Astrocyte (in vitro differentiated cells and primary cell): Measurements from ENCODE around the gene PIK3R1. TPM values are rescaled to one million over a fixed set of nuclear protein-coding genes. Genes with fewer than 3 reads are reported as not detected.
"Not testable (repeated sequence)": the region's sequence is repeated elsewhere in the genome, so short reads cannot be mapped to it uniquely, and the experiment has no call there.

Experiments
- DNase-seq: peaks from one replicate; pipeline ENCODE4 v3.0.0-alpha.2; 2010; ENCODE audit warnings: low read depth
- FAIRE-seq: peaks from 2 replicates; lab custom pipeline; 2011; peaks lifted over from hg19 to GRCh38; lab: Jason Lieb, UNC
- H2AFZ ChIP-seq: 2 replicates; pipeline ENCODE4 v1.6.0; 2012; ENCODE audit warnings: low read depth, low read length, inconsistent platforms
- H3K27ac ChIP-seq: 2 replicates; pipeline ENCODE4 v1.5.1; 2011; ENCODE audit warnings: low read depth, low read length, inconsistent platforms
- H3K27me3 ChIP-seq: 2 replicates; pipeline ENCODE4 v1.6.0; 2011; ENCODE audit warnings: low read length, inconsistent platforms; ENCODE audit not compliant: insufficient read depth
- H3K36me3 ChIP-seq: 2 replicates; pipeline ENCODE4 v1.5.1; 2011; ENCODE audit warnings: low read length, inconsistent platforms; ENCODE audit not compliant: insufficient read depth
- H3K4me1 ChIP-seq: 2 replicates; pipeline ENCODE4 v1.5.1; 2011; ENCODE audit warnings: low read length, inconsistent platforms; ENCODE audit not compliant: insufficient read depth
- H3K4me2 ChIP-seq: 2 replicates; pipeline ENCODE4 v1.6.0; 2012; ENCODE audit warnings: low read length, inconsistent platforms
- H3K4me3 ChIP-seq: 2 replicates; pipeline ENCODE4 v1.5.1; 2011; ENCODE audit warnings: low read depth, mild to moderate bottlenecking, low read length, inconsistent platforms; ENCODE audit not compliant: insufficient read depth
- H3K79me2 ChIP-seq: 2 replicates; pipeline ENCODE4 v1.6.0; 2012; ENCODE audit warnings: mild to moderate bottlenecking, low read length, inconsistent platforms; ENCODE audit not compliant: insufficient read depth
- H3K9ac ChIP-seq: 2 replicates; pipeline ENCODE4 v1.6.0; 2012; ENCODE audit warnings: mild to moderate bottlenecking, low read length, inconsistent platforms
- H3K9me3 ChIP-seq: 2 replicates; pipeline ENCODE4 v1.5.1; 2012; ENCODE audit warnings: low read depth, mild to moderate bottlenecking, low read length, inconsistent platforms; ENCODE audit not compliant: insufficient read depth
- H4K20me1 ChIP-seq: 2 replicates; pipeline ENCODE4 v1.6.0; 2012; ENCODE audit warnings: low read length, inconsistent platforms; ENCODE audit not compliant: insufficient read depth
- H3K27ac Mint-ChIP-seq: one replicate; pipeline ENCODE4 v1.8.0; 2021; ENCODE audit warnings: mild to moderate bottlenecking, mixed read lengths; ENCODE audit not compliant: unreplicated experiment
- H3K27me3 Mint-ChIP-seq: one replicate; pipeline ENCODE4 v1.8.0; 2021; ENCODE audit warnings: low read depth, mixed read lengths; ENCODE audit not compliant: unreplicated experiment
- H3K36me3 Mint-ChIP-seq: one replicate; pipeline ENCODE4 v1.8.0; 2021; ENCODE audit warnings: low read depth, mixed read lengths; ENCODE audit not compliant: unreplicated experiment
- H3K4me1 Mint-ChIP-seq: one replicate; pipeline ENCODE4 v1.8.0; 2021; ENCODE audit warnings: low read depth, mixed read lengths; ENCODE audit not compliant: unreplicated experiment
- H3K4me3 Mint-ChIP-seq: one replicate; pipeline ENCODE4 v1.8.0; 2021; ENCODE audit warnings: mild to moderate bottlenecking, moderate library complexity, mixed read lengths; ENCODE audit not compliant: unreplicated experiment
- H3K9me3 Mint-ChIP-seq: one replicate; pipeline ENCODE4 v1.8.0; 2021; ENCODE audit warnings: mild to moderate bottlenecking, mixed read lengths; ENCODE audit not compliant: unreplicated experiment
- CTCF ChIP-seq: IDR thresholded peaks from 2 replicates; pipeline ENCODE4 v1.5.1; 2011; ENCODE audit warnings: low read depth, mild to moderate bottlenecking, inconsistent platforms, low read length, moderate library complexity; ENCODE audit not compliant: insufficient read depth
- EZH2 ChIP-seq: IDR thresholded peaks from 2 replicates; pipeline ENCODE4 v1.6.1; 2012; ENCODE audit warnings: mild to moderate bottlenecking, low read length, inconsistent platforms; ENCODE audit not compliant: insufficient read depth
- total RNA-seq: library from RNA; stranded (reverse); gene quantifications from 2 replicates; pipeline ENCODE4 v1.2.1, GENCODE V29; 2021

The PIK3R1 gene
- total RNA-seq, 1 donor from 2014 or later: 25.7 TPM

GRCh38 chr5:68200288-68200687 is 15.3 kb upstream of the PIK3R1 start:
- Mint-ChIP-seq H3K9me3 (no peaks in the 10 kb centered on the region), H3K4me1 (no peaks in the 10 kb centered on the region), H3K4me3 (no peak overlapping the region), H3K27ac (no peak overlapping the region), H3K27me3 (peaks cover 2% of the 10 kb centered on the region), H3K36me3 (no peaks in the 10 kb centered on the region)
- no peaks in the 10 kb centered on the region for H3K36me3 ChIP-seq
- H3K27ac ChIP-seq: no peak overlapping the region
- H3K27me3 ChIP-seq: no peaks in the 10 kb centered on the region
- no peaks in the 10 kb centered on the region for H3K9me3 ChIP-seq
- no peaks in the 10 kb centered on the region for H3K79me2 ChIP-seq
- H2AFZ ChIP-seq: no peak overlapping the region
- DNase-seq: no peak
- FAIRE-seq: no peak
- H4K20me1 ChIP-seq: no peaks in the 10 kb centered on the region
- H3K4me3 ChIP-seq: no peak overlapping the region
- H3K4me1 ChIP-seq: no peaks in the 10 kb centered on the region
- no peak for TF ChIP-seq CTCF
- TF ChIP-seq EZH2: no peak
- no peak overlapping the region for H3K9ac ChIP-seq
- H3K4me2 ChIP-seq: no peak overlapping the region

- H3K9me3 ChIP-seq, H2AFZ ChIP-seq, H4K20me1 ChIP-seq, H3K79me2 ChIP-seq, H3K27me3 ChIP-seq, H3K27me3 Mint-ChIP-seq, H3K9ac ChIP-seq, H3K9me3 Mint-ChIP-seq, H3K36me3 ChIP-seq, H3K36me3 Mint-ChIP-seq, H3K4me2 ChIP-seq, H3K27ac ChIP-seq, H3K4me1 ChIP-seq, H3K27ac Mint-ChIP-seq, H3K4me3 Mint-ChIP-seq, FAIRE-seq, H3K4me1 Mint-ChIP-seq, DNase-seq, H3K4me3 ChIP-seq: not testable (repeated sequence)
Observed at GRCh38 chr5:68210654-68211053, 4.9 kb upstream of the PIK3R1 start.

DNA sequence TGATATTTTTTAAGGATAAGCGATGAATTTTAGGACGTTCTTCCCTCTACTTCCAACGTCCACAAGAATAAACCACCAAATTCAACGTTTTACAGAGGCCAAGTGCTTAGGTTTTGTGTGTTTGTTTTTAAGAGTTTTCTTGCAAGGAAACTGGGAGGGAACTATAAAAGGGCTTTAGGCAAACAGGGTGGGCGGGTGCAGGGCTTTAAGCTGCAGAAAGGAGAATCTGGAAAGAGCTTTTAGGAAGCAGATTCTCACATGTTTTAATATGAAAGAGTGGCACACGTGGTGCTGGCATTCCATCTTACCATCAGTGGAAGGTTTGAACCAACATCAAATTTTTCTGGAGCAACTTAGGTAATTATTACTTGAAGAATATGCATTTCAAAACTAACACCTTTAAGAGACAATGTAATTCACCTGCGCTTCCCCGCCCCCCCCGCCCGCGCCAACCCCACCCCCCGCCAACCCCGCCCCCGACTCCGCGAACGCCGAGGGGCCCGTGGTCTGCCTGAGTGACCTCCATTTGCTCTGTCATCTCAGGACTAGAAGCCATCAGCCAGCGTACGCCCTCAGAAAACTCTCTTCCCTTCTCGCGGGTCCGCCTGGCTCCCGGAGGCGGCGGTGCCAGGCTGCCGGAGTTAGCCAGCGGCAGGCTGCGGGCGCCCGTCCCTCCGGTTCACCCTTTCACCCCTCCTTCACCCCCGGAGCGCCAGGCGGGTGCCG is 911 bp upstream of the PIK3R1 start:
- Histone ChIP-seq H3K9me3 (peaks cover 8% of the 10 kb centered on the region), H3K4me2 (peak overlapping the region; percentile 96), H3K27me3 (no peaks in the 10 kb centered on the region), H2AFZ (peak overlapping the region; percentile 78), H3K9ac (peak overlapping the region; percentile 87), H3K79me2 (peaks cover 30% of the 10 kb centered on the region), H4K20me1 (peaks cover 29% of the 10 kb centered on the region), H3K4me1 (peaks cover 7% of the 10 kb centered on the region), H3K4me3 (peak overlapping the region; percentile 86), H3K27ac (peak overlapping the region; percentile 88), H3K36me3 (no peaks in the 10 kb centered on the region)
- TF ChIP-seq EZH2 (no peak), CTCF (no peak)
- FAIRE-seq (peak; percentile 47), DNase-seq (no peak)
- Mint-ChIP-seq H3K4me3 (peak overlapping the region; percentile 83), H3K9me3 (peaks cover 6% of the 10 kb centered on the region), H3K36me3 (no peaks in the 10 kb centered on the region), H3K27me3 (no peaks in the 10 kb centered on the region), H3K4me1 (peaks cover 6% of the 10 kb centered on the region), H3K27ac (peak overlapping the region; percentile 70)
